HCT116 (cell line): Measurements from ENCODE around the gene ABTB1. TPM values are rescaled to one million over a fixed set of nuclear protein-coding genes. Genes with fewer than 3 reads are reported as not detected.

Source experiments
- ATAC-seq: fragments of 200-7000 bp; cut with Tn5 transposase; 2 replicates; pipeline ENCODE4 v1.9.1; 2020; ENCODE audit warnings: mild to moderate bottlenecking, moderate library complexity
- BruUV-seq: library from RNA; stranded (reverse); fragments of 400-500 nt; replicated peaks from 2 replicates; lab custom pipeline; 2021; lab: Mats Ljungman, UMichigan
- CTCF ChIA-PET: fragments of 300-600 bp; sonication (Branson Sonifier 250); formaldehyde crosslinking; loops from one replicate; lab custom pipeline; 2021; ENCODE audit warnings: antibody characterized with exemption; lab: Charles Lee
- POLR2A ChIA-PET: fragments of 300-600, 350-600 bp; sonication (Branson Sonifier 250); formaldehyde crosslinking; loops from one replicate; lab custom pipeline; 2021; ENCODE audit warnings: antibody characterized with exemption; lab: Charles Lee
- RAD21 ChIA-PET, 2 experiments: fragments of 300-600 bp; sonication (Branson Sonifier 250); formaldehyde crosslinking; loops; one replicate each; lab custom pipeline; 2023; ENCODE audit warnings: low total read pairs in 2 of 2; ENCODE audit not compliant: uncharacterized antibody in 2 of 2, unreplicated experiment in 2 of 2, low non-redundant PET in 1 of 2; lab: Charles Lee
- DNase-seq: peaks from one replicate; pipeline ENCODE4 v3.0.0-alpha.2; 2010; ENCODE audit warnings: low read depth, low spot score
- H2AFZ ChIP-seq: fragments of 200-600 bp; shearing (Covaris generic), sonication (generic); 2 replicates; pipeline ENCODE4 v1.6.1; 2017; ENCODE audit warnings: low read depth, mixed run types, mixed read lengths, antibody characterized with exemption, low read length; ENCODE audit not compliant: poor library complexity, severe bottlenecking
- H3K27ac ChIP-seq: 2 replicates; pipeline ENCODE4 v1.5.1; 2012; ENCODE audit warnings: low read depth, low read length
- H3K27me3 ChIP-seq: fragments of 200-600 bp; sonication (generic); 2 replicates; pipeline ENCODE4 v1.6.1; 2016; ENCODE audit warnings: mixed run types, low read length, mixed read lengths; ENCODE audit not compliant: insufficient read depth
- H3K36me3 ChIP-seq, 2 experiments: fragments of 200-500 bp in 1 of 2; fragments of 200-600 bp in 1 of 2; sonication (Bioruptor generic) in 1 of 2; sonication (generic) in 1 of 2; 2 replicates each; pipeline versions ENCODE4 v1.5.1 to v1.6.1; 2014 to 2016; ENCODE audit warnings: low read length in 2 of 2, inconsistent platforms in 1 of 2, mixed read lengths in 1 of 2, mixed run types in 1 of 2; ENCODE audit not compliant: insufficient read depth in 2 of 2, control insufficient read depth in 1 of 2
- H3K4me1 ChIP-seq, 2 experiments: fragments of 200-600 bp in 1 of 2; sonication (generic) in 1 of 2; 2 replicates each; pipeline versions ENCODE4 v1.5.1 to v1.6.1; 2012 to 2017; ENCODE audit warnings: low read length in 2 of 2, inconsistent platforms in 1 of 2, mild to moderate bottlenecking in 1 of 2, mixed read lengths in 1 of 2, mixed run types in 1 of 2, moderate library complexity in 1 of 2; ENCODE audit not compliant: insufficient read depth in 2 of 2, control insufficient read depth in 1 of 2
- H3K4me2 ChIP-seq: fragments of 200-600 bp; sonication (generic); 2 replicates; pipeline ENCODE4 v1.6.1; 2017; ENCODE audit warnings: mixed run types, low read length, mixed read lengths
- H3K4me3 ChIP-seq, 2 experiments: fragments of 200-600 bp in 1 of 2; sonication (generic) in 1 of 2; replicated peaks in 1 of 2; 2 replicates each; pipeline ENCODE4 v1.5.1; 2011 to 2016; ENCODE audit warnings: low read length in 2 of 2, control low read depth in 1 of 2, low read depth in 1 of 2, mild to moderate bottlenecking in 1 of 2, mixed read lengths in 1 of 2, mixed run types in 1 of 2
- H3K79me2 ChIP-seq: fragments of 200-600 bp; sonication (generic); 2 replicates; pipeline ENCODE4 v1.6.1; 2017; ENCODE audit warnings: mild to moderate bottlenecking, mixed run types, low read length, moderate library complexity, mixed read lengths; ENCODE audit not compliant: insufficient read depth
- H3K9ac ChIP-seq: fragments of 200-600 bp; sonication (generic); 2 replicates; pipeline ENCODE4 v1.6.1; 2016; ENCODE audit warnings: low read length, mixed read lengths
- H3K9me2 ChIP-seq: fragments of 200-600 bp; sonication (generic), shearing (Covaris generic); 2 replicates; pipeline ENCODE4 v1.6.1; 2017; ENCODE audit warnings: mixed run types, mild to moderate bottlenecking, moderate library complexity; ENCODE audit not compliant: insufficient read depth
- H3K9me3 ChIP-seq, 2 experiments: fragments of 200-500 bp in 1 of 2; fragments of 200-600 bp in 1 of 2; sonication (Bioruptor generic) in 1 of 2; sonication (generic) in 1 of 2; 2 replicates each; pipeline ENCODE4 v1.6.1; 2014 to 2017; ENCODE audit warnings: low read length in 2 of 2, mixed read lengths in 2 of 2, inconsistent platforms in 1 of 2, low read depth in 1 of 2, mild to moderate bottlenecking in 1 of 2, mixed run types in 1 of 2, moderate library complexity in 1 of 2; ENCODE audit not compliant: control insufficient read depth in 1 of 2, insufficient read depth in 1 of 2
- H4K20me1 ChIP-seq: fragments of 200-600 bp; sonication (generic), shearing (Covaris generic); 2 replicates; pipeline ENCODE4 v1.6.1; 2017; ENCODE audit warnings: mixed run types, mild to moderate bottlenecking, moderate library complexity; ENCODE audit not compliant: insufficient read depth
- CBX3 ChIP-seq: IDR thresholded peaks from 2 replicates; pipeline ENCODE4 v1.6.1; 2012; ENCODE audit warnings: low read depth
- CEBPB ChIP-seq: IDR thresholded peaks from 2 replicates; pipeline ENCODE4 v1.6.1; 2012; ENCODE audit warnings: low read depth
- EGR1 ChIP-seq: IDR thresholded peaks from 2 replicates; pipeline ENCODE4 v1.6.1; 2012; ENCODE audit warnings: low read depth
- ELF1 ChIP-seq: IDR thresholded peaks from 2 replicates; pipeline ENCODE4 v1.6.1; 2012; ENCODE audit warnings: low read depth, borderline replicate concordance
- EZH2 ChIP-seq: fragments of 200-600 bp; sonication (generic); IDR thresholded peaks from 2 replicates; pipeline ENCODE4 v1.6.1; 2017; ENCODE audit warnings: antibody characterized with exemption, mixed run types
- EZH2phosphoT487 ChIP-seq: fragments of 200-600 bp; IDR thresholded peaks from 2 replicates; pipeline ENCODE4 v1.6.1; 2018; ENCODE audit warnings: antibody characterized with exemption, borderline replicate concordance
- FOSL1 ChIP-seq: IDR thresholded peaks from 2 replicates; pipeline ENCODE4 v1.6.1; 2012; ENCODE audit warnings: low read depth
- JUND ChIP-seq: IDR thresholded peaks from 2 replicates; pipeline ENCODE4 v1.6.1; 2012
- POLR2A ChIP-seq: IDR thresholded peaks from 2 replicates; pipeline ENCODE4 v1.7.0; 2011; ENCODE audit warnings: borderline replicate concordance; ENCODE audit not compliant: insufficient read depth, insufficient read length; ENCODE audit errors: extremely low read depth
- POLR2AphosphoS5 ChIP-seq: IDR thresholded peaks from 2 replicates; pipeline ENCODE4 v1.6.1; 2011; ENCODE audit warnings: mild to moderate bottlenecking, low read depth, low read length, moderate library complexity
- RAD21 ChIP-seq: IDR thresholded peaks from 2 replicates; pipeline ENCODE4 v1.6.1; 2012; ENCODE audit warnings: low read depth, mild to moderate bottlenecking
- SP1 ChIP-seq: IDR thresholded peaks from 2 replicates; pipeline ENCODE4 v1.6.1; 2012; ENCODE audit warnings: low read depth
- SRF ChIP-seq: IDR thresholded peaks from 2 replicates; pipeline ENCODE4 v1.6.1; 2012; ENCODE audit warnings: low read depth
- TCF7L2 ChIP-seq: IDR thresholded peaks from 2 replicates; pipeline ENCODE4 v1.7.0; 2011; ENCODE audit warnings: borderline replicate concordance, inconsistent platforms; ENCODE audit not compliant: insufficient read depth, insufficient read length; ENCODE audit errors: extremely low read depth
- YY1 ChIP-seq: IDR thresholded peaks from 2 replicates; pipeline ENCODE4 v1.6.1; 2011; ENCODE audit warnings: low read length, low read depth, moderate library complexity, mild to moderate bottlenecking; ENCODE audit not compliant: insufficient replicate concordance; ENCODE audit errors: extremely low read depth
- ZFX ChIP-seq: fragments of 450-650 bp; IDR thresholded peaks from 2 replicates; pipeline ENCODE4 v1.6.1; 2017
- intact Hi-C: fragments of 100-400 bp; cut with micrococcal nuclease; formaldehyde crosslinking; loops from 2 replicates; pipeline ENCODE4 v1.10.0; 2022
- total RNA-seq: library from RNA; stranded (reverse); gene quantifications from one replicate; pipeline ENCODE4 v1.2.1, GENCODE V29; 2021; ENCODE audit not compliant: unreplicated experiment
- TF ChIP-seq, protein P1 (sequence below): IDR thresholded peaks from 2 replicates; pipeline ENCODE4 v1.6.1; 2012
- TF ChIP-seq, protein P2 (sequence below): IDR thresholded peaks from 2 replicates; pipeline ENCODE4 v1.6.1; 2012; ENCODE audit warnings: low read depth
- TF ChIP-seq, protein P3 (sequence below): IDR thresholded peaks from 2 replicates; pipeline ENCODE4 v1.6.1; 2012
- TF ChIP-seq, protein P4 (sequence below): IDR thresholded peaks from 2 replicates; pipeline ENCODE4 v1.6.1; 2011; ENCODE audit warnings: mild to moderate bottlenecking, low read length, moderate library complexity; ENCODE audit not compliant: insufficient replicate concordance; ENCODE audit errors: extremely low read depth

The ABTB1 gene
- total RNA-seq, 1 experiment from 2014 or later: 19.4 TPM

DNA sequence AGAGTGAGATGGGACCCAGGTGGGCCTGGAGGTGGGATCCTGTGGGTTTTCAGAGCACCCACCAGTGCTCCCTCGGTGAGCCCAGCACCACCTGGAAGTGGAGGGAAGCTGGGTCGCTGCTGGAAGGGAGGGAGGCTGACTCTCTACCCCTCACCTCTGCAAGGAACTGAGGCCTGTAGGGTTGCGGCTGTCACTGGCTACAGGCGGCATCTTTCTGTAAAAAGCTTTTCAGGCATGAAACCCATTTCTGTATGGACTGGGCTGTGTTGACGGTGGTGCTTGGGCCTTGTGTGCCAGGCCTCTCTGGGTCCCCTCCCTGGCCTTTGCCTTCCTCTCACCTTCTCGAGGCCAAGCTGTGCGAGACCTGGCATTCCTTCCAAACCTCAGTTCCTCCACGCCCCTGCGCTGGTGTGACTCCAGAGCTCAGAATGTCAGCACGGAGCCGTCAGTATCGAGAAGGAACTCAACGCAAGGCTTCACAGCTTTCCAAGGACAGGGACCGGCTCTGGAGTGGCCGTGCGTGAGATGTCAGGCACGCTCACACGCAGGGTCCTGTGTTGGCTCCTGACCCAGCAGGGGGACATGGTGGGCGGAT lies 16.6 kb downstream of the ABTB1 start:
- H3K4me1 ChIP-seq: peaks cover 13 to 36% of the 10 kb centered on the region in 2 experiments
- no peaks in the 10 kb centered on the region for H3K9me2 ChIP-seq
- ChIA-PET RAD21 (no interaction called here), POLR2A (no interaction called here), CTCF (interaction anchor here (1.5 to 2.2 kb wide), 2 partner anchors 143 to 270 kb away, joined by 3 to 11 read pairs; no protein-coding TSS in a partner anchor)
- H3K27me3 ChIP-seq: no peaks in the 10 kb centered on the region
- H2AFZ ChIP-seq: no peak overlapping the region
- ATAC-seq: no peak
- H3K27ac ChIP-seq: no peak overlapping the region; the same call in 1 of the 2 replicates
- H3K79me2 ChIP-seq: no peaks in the 10 kb centered on the region
- no peak for TF ChIP-seq SP1
- TF ChIP-seq JUND: no peak
- TF ChIP-seq ZFX: no peak
- no peak for TF ChIP-seq EGR1
- TF ChIP-seq SRF: no peak
- no peak for TF ChIP-seq EZH2
- TF ChIP-seq POLR2AphosphoS5: no peak
- no peak for TF ChIP-seq YY1
- TF ChIP-seq, protein P1, sequence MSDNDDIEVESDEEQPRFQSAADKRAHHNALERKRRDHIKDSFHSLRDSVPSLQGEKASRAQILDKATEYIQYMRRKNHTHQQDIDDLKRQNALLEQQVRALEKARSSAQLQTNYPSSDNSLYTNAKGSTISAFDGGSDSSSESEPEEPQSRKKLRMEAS: no peak
- TF ChIP-seq TCF7L2: no peak
- TF ChIP-seq, protein P2, sequence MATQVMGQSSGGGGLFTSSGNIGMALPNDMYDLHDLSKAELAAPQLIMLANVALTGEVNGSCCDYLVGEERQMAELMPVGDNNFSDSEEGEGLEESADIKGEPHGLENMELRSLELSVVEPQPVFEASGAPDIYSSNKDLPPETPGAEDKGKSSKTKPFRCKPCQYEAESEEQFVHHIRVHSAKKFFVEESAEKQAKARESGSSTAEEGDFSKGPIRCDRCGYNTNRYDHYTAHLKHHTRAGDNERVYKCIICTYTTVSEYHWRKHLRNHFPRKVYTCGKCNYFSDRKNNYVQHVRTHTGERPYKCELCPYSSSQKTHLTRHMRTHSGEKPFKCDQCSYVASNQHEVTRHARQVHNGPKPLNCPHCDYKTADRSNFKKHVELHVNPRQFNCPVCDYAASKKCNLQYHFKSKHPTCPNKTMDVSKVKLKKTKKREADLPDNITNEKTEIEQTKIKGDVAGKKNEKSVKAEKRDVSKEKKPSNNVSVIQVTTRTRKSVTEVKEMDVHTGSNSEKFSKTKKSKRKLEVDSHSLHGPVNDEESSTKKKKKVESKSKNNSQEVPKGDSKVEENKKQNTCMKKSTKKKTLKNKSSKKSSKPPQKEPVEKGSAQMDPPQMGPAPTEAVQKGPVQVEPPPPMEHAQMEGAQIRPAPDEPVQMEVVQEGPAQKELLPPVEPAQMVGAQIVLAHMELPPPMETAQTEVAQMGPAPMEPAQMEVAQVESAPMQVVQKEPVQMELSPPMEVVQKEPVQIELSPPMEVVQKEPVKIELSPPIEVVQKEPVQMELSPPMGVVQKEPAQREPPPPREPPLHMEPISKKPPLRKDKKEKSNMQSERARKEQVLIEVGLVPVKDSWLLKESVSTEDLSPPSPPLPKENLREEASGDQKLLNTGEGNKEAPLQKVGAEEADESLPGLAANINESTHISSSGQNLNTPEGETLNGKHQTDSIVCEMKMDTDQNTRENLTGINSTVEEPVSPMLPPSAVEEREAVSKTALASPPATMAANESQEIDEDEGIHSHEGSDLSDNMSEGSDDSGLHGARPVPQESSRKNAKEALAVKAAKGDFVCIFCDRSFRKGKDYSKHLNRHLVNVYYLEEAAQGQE: no peak
- no peak for TF ChIP-seq RAD21
- TF ChIP-seq CBX3: no peak
- no peak for TF ChIP-seq CEBPB
- TF ChIP-seq ELF1: no peak
- TF ChIP-seq, protein P3, sequence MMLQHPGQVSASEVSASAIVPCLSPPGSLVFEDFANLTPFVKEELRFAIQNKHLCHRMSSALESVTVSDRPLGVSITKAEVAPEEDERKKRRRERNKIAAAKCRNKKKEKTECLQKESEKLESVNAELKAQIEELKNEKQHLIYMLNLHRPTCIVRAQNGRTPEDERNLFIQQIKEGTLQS: no peak
- TF ChIP-seq FOSL1: no peak
- TF ChIP-seq EZH2phosphoT487: no peak
- TF ChIP-seq, protein P4, sequence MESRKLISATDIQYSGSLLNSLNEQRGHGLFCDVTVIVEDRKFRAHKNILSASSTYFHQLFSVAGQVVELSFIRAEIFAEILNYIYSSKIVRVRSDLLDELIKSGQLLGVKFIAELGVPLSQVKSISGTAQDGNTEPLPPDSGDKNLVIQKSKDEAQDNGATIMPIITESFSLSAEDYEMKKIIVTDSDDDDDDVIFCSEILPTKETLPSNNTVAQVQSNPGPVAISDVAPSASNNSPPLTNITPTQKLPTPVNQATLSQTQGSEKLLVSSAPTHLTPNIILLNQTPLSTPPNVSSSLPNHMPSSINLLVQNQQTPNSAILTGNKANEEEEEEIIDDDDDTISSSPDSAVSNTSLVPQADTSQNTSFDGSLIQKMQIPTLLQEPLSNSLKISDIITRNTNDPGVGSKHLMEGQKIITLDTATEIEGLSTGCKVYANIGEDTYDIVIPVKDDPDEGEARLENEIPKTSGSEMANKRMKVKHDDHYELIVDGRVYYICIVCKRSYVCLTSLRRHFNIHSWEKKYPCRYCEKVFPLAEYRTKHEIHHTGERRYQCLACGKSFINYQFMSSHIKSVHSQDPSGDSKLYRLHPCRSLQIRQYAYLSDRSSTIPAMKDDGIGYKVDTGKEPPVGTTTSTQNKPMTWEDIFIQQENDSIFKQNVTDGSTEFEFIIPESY: no peak
- TF ChIP-seq POLR2A: no peak
- H3K4me2 ChIP-seq: peak overlapping the region; percentile 64
- no peaks in the 10 kb centered on the region for H3K9me3 ChIP-seq
- no peak overlapping the region for H3K4me3 ChIP-seq
- H3K9ac ChIP-seq: peak overlapping the region; percentile 49; the same call in 1 of the 2 replicates
- no peaks in the 10 kb centered on the region for H4K20me1 ChIP-seq
- no peaks in the 10 kb centered on the region for H3K36me3 ChIP-seq
- BruUV-seq: no TSS peak
- no peak for DNase-seq
- intact Hi-C loops: no loop called here
